ENCODE data around the gene SLC3A2. TPM values are rescaled to one million over a fixed set of nuclear protein-coding genes. Genes with fewer than 3 reads are reported as not detected.

The SLC3A2 gene
- total RNA-seq, 1 donor from 2014 or later, result 380 TPM

DNA sequence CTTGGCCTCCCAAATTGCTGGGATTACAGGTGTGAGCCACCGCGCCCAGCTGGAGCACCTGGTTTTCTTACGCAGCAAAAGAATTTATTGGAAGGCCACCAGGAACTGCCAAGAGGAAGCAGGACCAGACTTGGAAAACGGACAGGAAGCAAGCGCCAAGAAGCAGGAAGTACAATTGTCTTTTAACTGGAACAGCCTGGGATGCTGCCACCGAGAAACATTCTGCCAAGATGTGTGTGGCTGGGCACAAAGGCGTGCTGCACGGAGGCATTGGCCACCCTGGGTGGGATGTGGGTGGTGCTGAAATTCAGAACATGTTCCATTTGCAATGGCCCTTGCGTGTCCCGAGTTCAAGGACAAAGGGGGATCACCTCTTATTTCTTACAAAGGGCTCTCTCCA lies 15.4 kb downstream of the SLC3A2 start:
- no peak overlapping the region for H3K4me3 Mint-ChIP-seq (ENCODE audit: unreplicated experiment)
- H3K9me3 Mint-ChIP-seq (ENCODE audit: low read depth), result no peaks in the 10 kb centered on the region
- peaks cover 15% of the 10 kb centered on the region for H3K27me3 Mint-ChIP-seq (ENCODE audit: low read depth)
- H3K4me1 Mint-ChIP-seq (ENCODE audit: low read depth), result peaks cover 3% of the 10 kb centered on the region
- DNase-seq (ENCODE audit: low spot score), result no peak
- H3K27ac Mint-ChIP-seq (ENCODE audit: unreplicated experiment), result no peak overlapping the region
- H3K36me3 Mint-ChIP-seq (ENCODE audit: low read depth), result peaks cover 1% of the 10 kb centered on the region
- TF ChIP-seq, protein P1, sequence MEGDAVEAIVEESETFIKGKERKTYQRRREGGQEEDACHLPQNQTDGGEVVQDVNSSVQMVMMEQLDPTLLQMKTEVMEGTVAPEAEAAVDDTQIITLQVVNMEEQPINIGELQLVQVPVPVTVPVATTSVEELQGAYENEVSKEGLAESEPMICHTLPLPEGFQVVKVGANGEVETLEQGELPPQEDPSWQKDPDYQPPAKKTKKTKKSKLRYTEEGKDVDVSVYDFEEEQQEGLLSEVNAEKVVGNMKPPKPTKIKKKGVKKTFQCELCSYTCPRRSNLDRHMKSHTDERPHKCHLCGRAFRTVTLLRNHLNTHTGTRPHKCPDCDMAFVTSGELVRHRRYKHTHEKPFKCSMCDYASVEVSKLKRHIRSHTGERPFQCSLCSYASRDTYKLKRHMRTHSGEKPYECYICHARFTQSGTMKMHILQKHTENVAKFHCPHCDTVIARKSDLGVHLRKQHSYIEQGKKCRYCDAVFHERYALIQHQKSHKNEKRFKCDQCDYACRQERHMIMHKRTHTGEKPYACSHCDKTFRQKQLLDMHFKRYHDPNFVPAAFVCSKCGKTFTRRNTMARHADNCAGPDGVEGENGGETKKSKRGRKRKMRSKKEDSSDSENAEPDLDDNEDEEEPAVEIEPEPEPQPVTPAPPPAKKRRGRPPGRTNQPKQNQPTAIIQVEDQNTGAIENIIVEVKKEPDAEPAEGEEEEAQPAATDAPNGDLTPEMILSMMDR (IDR thresholded peaks at IDR 0.05), result no peak

DNA sequence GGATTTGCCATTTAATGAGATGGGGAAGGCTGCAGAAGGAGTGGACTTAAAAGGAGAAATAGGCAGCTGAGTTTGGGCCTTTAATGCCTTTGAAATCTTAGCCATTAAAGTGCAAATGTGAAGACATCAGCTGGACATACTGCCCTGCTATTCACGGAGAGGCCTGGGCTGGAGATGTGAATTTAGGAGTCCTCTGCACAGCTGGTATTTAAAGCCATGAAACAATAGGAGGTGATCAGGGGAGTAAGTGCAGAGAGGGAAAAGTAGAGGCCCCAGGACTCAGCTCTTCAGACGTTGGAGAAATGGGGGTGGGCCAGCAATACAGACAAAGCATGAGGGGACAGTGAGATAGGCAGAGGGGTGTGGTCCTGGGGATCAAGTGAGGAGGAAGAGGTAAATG lies 16.6 kb downstream of the SLC3A2 start:
- Mint-ChIP-seq H3K27me3 (ENCODE audit: low read depth) (peaks cover 21% of the 10 kb centered on the region), H3K27ac (ENCODE audit: unreplicated experiment) (no peak overlapping the region), H3K9me3 (ENCODE audit: low read depth) (no peaks in the 10 kb centered on the region), H3K4me1 (ENCODE audit: low read depth) (no peaks in the 10 kb centered on the region), H3K4me3 (ENCODE audit: unreplicated experiment) (no peak overlapping the region), H3K36me3 (ENCODE audit: low read depth) (peaks cover 1% of the 10 kb centered on the region)
- no peak for DNase-seq (ENCODE audit: low spot score)
- TF ChIP-seq, protein P1 (IDR thresholded peaks at IDR 0.05), result no peak

DNA sequence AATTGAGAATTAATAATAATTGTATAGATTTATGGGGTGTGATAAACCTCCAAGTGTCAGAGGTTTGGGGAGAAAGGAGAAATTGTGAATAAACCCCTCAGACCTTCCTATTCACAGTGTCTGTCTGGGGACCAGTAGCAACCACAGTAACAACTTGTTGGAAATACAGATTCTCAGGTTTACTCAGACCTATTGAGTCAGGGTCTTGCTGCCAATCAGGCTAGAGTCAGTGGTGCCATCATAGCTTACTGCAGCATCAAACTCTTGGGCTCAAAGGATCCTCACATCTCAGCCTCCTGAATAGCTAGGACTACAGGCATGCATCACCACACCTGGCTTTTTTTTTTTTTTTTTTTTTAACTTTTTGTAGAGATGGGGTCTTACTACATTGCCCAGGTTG lies 17.3 kb downstream of the SLC3A2 start:
- Mint-ChIP-seq H3K9me3 (ENCODE audit: low read depth) (no peaks in the 10 kb centered on the region), H3K4me1 (ENCODE audit: low read depth) (no peaks in the 10 kb centered on the region), H3K27me3 (ENCODE audit: low read depth) (peaks cover 27% of the 10 kb centered on the region), H3K36me3 (ENCODE audit: low read depth) (peaks cover 1% of the 10 kb centered on the region), H3K27ac (ENCODE audit: unreplicated experiment) (no peak overlapping the region), H3K4me3 (ENCODE audit: unreplicated experiment) (no peak overlapping the region)
- no peak for DNase-seq (ENCODE audit: low spot score)
- TF ChIP-seq, protein P1 (IDR thresholded peaks at IDR 0.05), result no peak

DNA sequence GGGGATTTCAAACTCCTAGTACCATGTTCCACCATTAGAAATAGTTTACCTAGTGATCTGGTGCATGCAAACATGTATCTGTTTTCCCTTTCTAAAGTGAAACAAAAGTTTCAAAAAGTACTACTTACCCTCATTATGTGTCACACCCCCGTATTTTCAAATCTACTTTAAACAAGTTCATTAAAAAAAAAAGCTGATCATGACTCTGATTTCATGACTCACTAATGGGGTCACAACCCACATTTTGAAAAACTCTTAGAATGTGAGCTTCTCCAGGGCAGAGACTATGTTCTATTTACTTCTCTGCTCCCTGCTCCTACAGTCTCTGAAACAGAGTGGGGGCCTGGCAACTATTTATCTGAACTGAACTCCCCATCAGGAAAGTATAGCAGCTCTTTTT lies 22.2 kb downstream of the SLC3A2 start:
- no peak overlapping the region for H3K4me3 Mint-ChIP-seq (ENCODE audit: unreplicated experiment)
- H3K36me3 Mint-ChIP-seq (ENCODE audit: low read depth), result peaks cover 1% of the 10 kb centered on the region
- H3K4me1 Mint-ChIP-seq (ENCODE audit: low read depth), result no peaks in the 10 kb centered on the region
- TF ChIP-seq, protein P1 (IDR thresholded peaks at IDR 0.05), result no peak
- no peaks in the 10 kb centered on the region for H3K9me3 Mint-ChIP-seq (ENCODE audit: low read depth)
- no peak for DNase-seq (ENCODE audit: low spot score)
- no peak overlapping the region for H3K27ac Mint-ChIP-seq (ENCODE audit: unreplicated experiment)
- H3K27me3 Mint-ChIP-seq (ENCODE audit: low read depth), result peaks cover 27% of the 10 kb centered on the region

DNA sequence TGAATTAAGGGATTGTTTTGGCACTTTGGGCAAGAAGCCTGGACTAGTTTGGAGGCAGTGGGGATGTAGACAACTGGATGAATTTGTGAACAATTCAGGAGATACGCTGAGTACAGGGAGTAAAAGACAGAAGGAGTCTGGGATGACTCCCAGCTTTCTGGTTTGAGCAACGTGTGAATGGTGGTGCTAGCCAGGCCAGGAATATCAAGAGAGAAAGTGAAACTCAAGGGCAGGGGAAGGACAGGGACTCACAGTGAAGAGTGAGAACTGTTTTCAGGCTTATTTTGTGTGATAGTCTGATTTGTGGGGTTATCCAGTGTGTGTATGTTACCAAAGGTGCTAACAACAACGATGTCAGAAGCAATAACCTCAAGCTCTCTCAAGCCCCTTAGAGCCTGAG lies 24.6 kb downstream of the SLC3A2 start:
- H3K4me3 Mint-ChIP-seq (ENCODE audit: unreplicated experiment), result no peak overlapping the region
- peaks cover under 1% of the 10 kb centered on the region for H3K36me3 Mint-ChIP-seq (ENCODE audit: low read depth)
- no peaks in the 10 kb centered on the region for H3K4me1 Mint-ChIP-seq (ENCODE audit: low read depth)
- no peaks in the 10 kb centered on the region for H3K9me3 Mint-ChIP-seq (ENCODE audit: low read depth)
- no peak overlapping the region for H3K27ac Mint-ChIP-seq (ENCODE audit: unreplicated experiment)
- TF ChIP-seq, protein P1 (IDR thresholded peaks at IDR 0.05), result no peak
- peaks cover 21% of the 10 kb centered on the region for H3K27me3 Mint-ChIP-seq (ENCODE audit: low read depth)
- no peak for DNase-seq (ENCODE audit: low spot score)

All from chondrocyte (in vitro differentiated cells).